Left lobe of liver (tissue), 2 donors: ENCODE data around the gene MBD3. TPM values are rescaled to one million over a fixed set of nuclear protein-coding genes. Genes with fewer than 3 reads are reported as not detected.
A peak's percentile ranks its signal among the peaks of the same experiment; 100 is the strongest.

Source experiments
- ATAC-seq: fragments of 200-7000 bp; cut with Tn5 transposase; one replicate; pipeline ENCODE4 v1.9.1; 2020; ENCODE audit warnings: mild to moderate bottlenecking, moderate library complexity
- DNase-seq: peaks from one replicate; pipeline ENCODE4 v3.0.0-alpha.2; 2020; ENCODE audit warnings: low spot score
- total RNA-seq: library from RNA; stranded (reverse); gene quantifications from one replicate; pipeline ENCODE4 v1.2.1, GENCODE V29; 2021
- donor health status: DM: no; HTN: no; CAD: no; lungs with moderate emphysema.
- donor health status: DM: no; HTN: yes; CAD: no.

MBD3 gene
- total RNA-seq, 1 donor from 2014 or later, result 40.3 TPM

- ATAC-seq (no peak), DNase-seq (no peak)
These were observed 18.1 kb downstream of the MBD3 start for GRCh38 chr19:1574354-1575136.

- ATAC-seq (no peak), DNase-seq (no peak)
These were observed 19.9 kb downstream of the MBD3 start for GRCh38 chr19:1572795-1573194.

- DNase-seq, result no peak
- no peak for ATAC-seq
These were observed 21.3 kb downstream of the MBD3 start for GRCh38 chr19:1571358-1571757.

DNA sequence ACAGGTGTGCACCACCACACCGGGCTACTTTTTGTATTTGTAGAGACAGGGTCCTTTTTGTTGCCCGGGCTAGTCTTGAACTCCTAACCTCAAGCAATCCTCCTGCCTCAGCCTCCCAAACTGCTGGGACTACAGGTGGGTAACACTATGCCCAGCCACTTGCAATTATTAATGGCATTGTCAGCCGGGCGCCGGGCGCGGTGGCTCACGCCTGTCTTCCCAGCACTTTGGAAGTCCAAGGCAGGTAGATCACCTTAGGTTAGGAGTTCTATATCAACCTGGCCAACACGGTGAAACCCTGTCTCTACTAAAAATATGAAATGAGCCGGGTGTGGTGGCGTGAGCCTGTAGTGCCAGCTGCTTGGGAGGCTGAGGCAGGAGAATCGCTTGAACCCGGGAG, 21.8 kb downstream of the MBD3 start:
- ATAC-seq, result no peak
- DNase-seq, result no peak

GRCh38 chr19:1569997-1570396, 22.7 kb downstream of the MBD3 start:
- ATAC-seq, result no peak
- no peak for DNase-seq

- DNase-seq, result peak; percentile 77
- peak; percentile 95 for ATAC-seq
These were observed 24.2 kb downstream of the MBD3 start, which contains the start of gene MEX3D for GRCh38 chr19:1568320-1569019. Gene MEX3D, minus strand, starts transcription at chr19:1568325. Its CDS starts 267 bp downstream, at chr19:1568058.

GRCh38 chr19:1567848-1568227, 24.8 kb downstream of the MBD3 start:
- ATAC-seq (no peak), DNase-seq (no peak)

GRCh38 chr19:1567116-1567847, 25.4 kb downstream of the MBD3 start:
- DNase-seq, result no peak
- ATAC-seq, result peak; percentile 54

GRCh38 chr19:1566392-1567115, 26.1 kb downstream of the MBD3 start:
- peak; percentile 7 for ATAC-seq
- DNase-seq, result no peak

GRCh38 chr19:1563251-1563650, 29.4 kb downstream of the MBD3 start:
- DNase-seq (no peak), ATAC-seq (no peak)

GRCh38 chr19:1561236-1561842, 31.3 kb downstream of the MBD3 start:
- DNase-seq (no peak), ATAC-seq (no peak)

- ATAC-seq (no peak), DNase-seq (no peak)
These were observed 32.3 kb downstream of the MBD3 start for GRCh38 chr19:1560286-1560882.

DNA sequence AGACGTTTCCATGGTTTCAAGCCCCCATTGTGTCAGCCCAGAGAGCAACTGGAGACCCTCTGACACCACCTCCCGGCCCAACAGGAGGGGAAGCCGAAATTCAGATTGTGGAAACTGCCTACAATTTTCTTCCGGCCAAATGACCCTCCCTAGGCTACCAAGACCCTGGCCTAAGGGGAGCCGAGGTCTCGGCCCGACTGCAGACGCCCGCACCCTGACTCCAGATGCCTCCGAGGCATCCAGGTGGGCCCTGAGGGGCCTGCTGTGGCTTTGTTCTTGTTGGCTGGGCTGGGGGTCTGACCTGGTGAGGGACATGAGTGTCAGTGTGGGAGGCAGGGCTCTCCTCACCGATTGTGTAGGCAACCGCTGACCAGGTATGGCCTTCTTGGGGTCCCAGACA, 34.1 kb downstream of the MBD3 start:
- DNase-seq (no peak), ATAC-seq (no peak)

GRCh38 chr19:1556390-1557070, 36.1 kb downstream of the MBD3 start:
- ATAC-seq (no peak), DNase-seq (no peak)

DNA sequence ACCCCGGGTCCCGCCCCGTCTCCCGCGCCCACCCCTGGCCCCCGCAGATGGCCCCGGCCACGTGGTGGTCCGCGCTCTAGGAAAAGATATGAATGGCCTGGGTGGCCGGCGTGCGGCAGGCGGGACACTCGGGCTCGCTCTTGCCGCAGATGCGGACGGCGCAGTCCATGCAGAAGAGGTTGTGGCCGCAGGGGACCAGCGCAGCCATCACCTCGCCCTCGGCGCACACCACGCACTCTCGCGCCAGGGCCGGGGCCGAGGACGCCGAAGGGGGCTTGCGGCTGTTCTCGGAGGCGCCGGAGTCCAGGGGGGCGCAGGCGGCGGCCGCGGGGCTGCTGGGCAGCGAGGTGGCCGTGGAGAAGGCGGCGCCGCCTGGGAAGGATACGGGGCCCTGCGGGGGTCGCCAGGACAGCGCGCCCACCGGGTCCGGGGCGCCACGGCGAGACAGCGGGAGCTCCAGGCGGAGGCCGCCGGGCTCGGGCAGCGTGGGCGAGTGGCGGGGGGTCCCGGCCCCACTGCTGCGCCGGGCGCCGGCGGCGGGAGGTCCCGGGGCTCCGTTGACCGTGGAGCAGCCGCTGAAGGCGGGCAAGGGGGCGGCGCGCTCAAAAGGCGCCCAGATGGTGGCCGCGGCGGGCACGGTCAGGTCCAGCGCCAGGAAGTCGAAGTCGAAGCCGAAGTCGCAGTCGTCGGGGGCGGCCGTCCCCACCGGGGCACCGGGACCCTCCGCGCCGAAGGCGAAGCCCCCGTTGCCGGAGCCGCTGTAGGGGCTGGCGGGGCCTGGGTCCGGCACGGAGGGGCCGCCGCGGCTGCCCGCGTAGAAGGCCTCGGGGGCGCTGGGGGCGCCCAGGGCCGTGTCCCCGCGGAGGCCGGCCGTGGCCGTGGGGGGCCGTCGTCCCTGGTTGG, 36.9 kb downstream of the MBD3 start:
- ATAC-seq (no peak), DNase-seq (no peak)

DNA sequence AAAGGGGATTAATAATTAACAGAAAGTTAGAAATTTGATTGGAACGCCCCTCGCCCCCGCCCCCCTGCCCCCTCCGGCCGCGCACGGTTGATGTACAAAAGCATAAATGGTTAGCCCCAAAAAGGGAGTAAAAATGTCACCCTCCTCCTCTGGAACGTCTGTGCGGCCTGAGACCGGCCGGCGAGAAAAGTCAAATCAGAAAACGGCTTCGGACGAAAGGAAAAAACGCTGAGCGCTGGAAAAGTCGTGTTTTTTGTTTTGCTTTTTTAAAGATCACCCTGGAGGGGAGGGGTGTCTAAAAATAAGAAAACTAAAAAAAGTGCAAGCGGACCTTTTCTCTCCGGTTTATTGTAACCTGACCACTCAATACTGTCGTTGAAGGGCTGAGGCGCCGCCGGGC, 37.7 kb downstream of the MBD3 start:
- ATAC-seq (no peak), DNase-seq (no peak)

DNA sequence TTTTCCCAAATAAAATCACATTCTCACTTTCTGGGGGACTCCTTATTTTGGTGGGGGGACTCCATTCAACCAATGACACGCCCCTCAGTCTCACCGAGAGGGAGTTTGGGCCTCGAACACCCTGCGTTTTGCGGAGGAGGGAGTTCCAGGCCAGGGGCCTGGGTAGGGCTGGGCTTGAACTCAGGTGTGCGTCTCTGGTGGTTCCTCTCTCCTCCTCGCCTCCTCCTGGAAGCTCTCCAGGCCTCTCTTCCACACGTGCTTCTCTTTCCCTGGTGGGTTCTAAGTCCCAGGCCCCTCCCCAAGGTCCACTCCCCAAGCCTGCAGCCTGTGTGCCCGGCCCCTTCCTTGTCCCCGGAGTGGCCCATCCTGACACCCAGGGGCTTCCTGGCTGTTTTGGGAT, 39.2 kb downstream of the MBD3 start:
- no peak for ATAC-seq
- DNase-seq, result no peak
